ENCODE results near the gene SECTM1.
"Not testable (repeated sequence)": the region's sequence is repeated elsewhere in the genome, so short reads cannot be mapped to it uniquely, and the experiment has no call there.

The SECTM1 gene

DNA sequence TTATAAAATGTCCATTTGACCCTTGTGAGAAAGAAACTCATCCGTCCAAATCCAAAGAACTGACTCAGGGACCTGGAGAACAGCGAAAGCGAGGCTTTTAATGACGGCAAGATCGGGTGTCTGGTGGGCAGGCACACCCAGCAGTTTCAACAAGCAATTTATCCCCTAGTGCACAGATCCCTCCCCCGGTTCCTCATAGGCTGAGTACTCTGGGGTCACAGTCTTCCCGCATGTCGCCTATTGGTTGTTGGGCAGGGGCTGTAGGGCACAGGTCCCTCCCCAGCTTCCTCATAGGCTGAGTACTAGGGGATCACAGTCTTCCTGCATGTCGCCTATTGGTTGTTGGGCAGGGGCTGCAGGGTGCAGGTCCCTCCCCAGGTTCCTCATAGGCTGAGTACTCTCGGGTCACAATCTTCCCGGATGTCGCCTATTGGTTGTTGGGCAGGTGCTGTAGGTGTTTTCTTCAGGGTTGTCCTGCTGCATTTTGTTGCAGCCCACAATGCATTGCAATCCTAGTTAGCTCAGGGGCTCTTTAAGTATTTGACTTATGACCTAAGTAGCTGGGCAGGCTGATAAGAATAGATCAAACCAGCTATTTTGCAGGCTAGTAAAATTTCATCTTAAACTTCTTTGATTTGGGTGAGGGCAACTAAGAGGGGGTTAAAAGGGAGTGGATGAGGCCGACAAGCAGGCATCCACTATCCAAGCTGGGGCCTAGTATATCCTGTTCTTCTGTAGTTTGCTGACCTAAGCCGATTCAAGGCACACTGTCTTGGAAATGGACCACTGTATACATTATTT lies 34.4 kb upstream of the SECTM1 start:
- no peak for DNase-seq

DNA sequence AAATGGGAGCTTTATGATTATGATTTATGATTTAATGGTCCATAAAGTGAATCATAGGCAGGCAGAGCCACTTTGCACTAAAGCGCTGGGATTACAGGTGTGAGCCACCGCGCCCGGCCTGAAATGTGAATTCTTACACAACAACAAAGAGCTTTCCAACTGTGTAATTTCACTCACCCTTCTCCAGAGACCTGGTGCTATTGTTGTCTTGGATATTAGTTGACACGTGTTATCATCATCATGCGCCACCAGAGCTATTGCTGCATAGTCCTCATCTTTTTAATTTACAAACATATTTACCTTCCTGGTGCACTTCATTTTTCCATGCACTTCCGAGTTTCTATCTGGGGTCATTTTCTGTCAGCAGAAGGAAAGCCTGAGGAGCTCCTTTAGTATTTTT lies 33.2 kb upstream of the SECTM1 start:
- DNase-seq: no peak

DNA sequence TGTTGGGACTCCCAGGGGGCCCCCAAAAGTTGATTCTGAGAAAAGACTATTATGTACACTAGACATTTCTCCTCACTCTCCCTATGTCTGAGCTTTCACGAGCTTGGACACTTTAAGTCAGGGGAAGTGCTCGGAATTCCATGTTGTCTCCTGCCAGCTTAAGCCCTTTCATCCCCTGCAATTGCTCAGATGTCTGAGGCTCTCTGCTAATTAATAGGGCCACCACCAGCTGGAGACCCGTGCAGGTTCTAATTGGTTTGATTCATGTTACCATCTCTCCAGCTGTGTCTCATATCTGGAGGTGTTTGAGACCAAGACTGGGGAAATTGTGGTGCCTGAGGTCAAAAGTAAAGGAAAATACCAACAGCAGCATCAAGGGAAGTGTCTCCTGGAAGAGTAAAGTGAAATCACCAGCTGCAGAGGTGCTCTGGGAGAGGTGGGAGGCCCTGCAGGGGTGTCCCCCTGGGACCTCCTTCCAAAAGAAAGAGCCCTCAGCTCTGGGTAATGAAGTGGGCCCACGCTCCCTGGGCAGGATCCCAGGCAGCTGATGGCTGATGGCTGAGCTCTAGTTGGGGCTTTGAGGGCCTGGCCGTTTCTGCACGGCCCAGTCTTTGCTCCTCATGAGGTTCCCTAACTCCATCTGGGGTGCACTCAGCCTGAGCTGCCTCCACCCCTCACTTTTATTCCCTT lies 32.2 kb upstream of the SECTM1 start:
- no peak for DNase-seq

DNA sequence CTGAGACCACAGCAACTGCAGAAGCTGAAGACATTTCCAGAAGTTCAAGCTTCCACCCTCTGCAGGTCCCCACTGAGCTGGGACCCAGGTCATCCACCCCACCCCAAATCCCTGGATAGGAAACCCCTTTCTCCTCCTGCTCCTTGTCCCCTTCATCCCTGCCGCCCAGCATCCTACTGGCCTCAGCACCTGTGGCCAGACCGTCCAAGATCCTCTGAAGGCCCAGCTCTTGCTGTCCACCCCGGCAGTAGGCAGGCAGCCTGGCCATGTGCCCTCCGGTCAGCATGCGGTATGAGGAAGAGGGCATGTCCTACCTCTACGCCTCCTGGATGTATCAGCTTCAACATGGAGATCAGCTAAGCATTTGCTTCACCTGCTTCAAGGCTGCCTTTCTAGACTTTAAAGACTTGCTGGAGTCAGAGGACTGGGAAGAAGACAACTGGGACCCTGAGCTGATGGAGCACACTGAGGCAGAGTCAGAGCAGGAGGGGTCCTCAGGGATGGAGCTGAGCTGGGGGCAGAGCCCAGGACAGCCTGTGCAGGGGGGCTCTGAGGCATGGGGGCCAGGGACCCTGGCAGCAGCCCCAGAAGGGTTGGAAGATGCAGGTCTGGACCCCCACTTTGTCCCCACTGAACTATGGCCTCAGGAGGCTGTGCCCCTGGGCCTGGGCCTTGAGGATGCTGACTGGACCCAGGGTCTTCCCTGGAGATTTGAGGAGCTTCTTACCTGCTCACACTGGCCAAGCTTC lies 28.5 kb upstream of the SECTM1 start:
- DNase-seq: no peak

DNA sequence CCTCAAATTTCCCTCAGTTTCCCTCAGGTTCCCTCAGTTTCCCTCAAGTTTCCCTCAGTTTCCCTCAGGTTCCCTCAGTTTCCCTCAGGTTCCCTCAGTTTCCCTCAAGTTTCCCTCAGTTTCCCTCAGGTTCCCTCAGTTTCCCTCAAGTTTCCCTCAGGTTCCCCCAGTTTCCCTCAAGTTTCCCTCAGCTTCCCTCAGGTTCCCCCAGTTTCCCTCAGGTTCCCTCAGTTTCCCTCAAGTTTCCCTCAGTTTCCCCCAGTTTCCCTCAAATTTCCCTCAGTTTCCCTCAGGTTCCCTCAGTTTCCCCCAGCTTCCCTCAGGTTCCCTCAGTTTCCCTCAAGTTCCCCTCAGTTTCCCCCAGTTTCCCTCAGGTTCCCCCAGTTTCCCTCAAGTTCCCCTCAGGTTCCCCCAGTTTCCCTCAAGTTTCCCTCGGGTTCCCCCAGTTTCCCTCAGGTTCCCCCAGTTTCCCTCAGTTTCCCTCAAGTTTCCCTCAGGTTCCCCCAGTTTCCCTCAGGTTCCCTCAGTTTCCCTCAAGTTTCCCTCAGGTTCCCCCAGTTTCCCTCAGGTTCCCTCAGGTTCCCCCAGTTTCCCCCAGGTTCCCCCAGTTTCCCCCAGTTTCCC lies 26.0 kb upstream of the SECTM1 start:
- DNase-seq: not testable (repeated sequence)

DNA sequence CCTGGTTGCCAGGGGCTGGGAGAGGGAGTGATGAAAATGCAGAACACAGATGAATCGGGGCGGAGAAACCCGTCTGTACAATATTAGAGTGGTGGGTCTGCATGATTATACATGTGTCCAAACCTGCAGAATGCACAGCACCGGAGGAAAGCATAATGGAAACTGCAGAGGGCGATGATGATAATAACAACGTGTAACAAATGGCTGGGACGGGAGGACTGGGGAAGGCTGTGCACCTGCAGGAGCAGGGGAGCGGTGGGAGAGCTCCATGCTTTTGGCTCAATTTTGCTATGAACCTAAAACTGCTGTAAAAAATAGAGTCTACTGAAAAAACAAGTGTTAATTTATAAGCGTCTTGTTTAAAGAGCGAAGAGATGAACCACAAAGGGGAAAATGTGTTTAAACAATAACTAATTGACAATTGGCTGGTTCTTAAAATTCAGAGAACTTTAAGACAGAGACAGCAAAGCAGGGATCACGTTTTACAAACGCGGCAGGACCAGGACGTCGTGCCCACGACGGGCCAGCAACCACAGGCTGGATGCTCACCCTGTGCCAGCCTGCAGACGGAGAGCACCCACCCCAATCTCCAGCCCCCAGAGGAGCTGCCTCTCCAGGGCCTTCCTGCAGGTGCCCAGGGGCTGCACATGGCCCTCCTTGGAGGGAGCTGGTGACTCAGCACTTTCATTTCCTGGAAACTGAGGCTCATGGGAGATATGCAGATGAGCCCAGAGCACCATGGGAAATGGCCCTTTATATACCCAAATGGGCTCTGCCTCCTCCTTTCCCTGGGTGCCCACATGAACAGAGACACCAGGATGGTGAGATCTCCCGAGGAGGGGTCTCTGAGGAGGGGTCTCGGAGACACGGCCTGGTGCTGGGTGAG lies 25.1 kb upstream of the SECTM1 start, which contains the start of gene TEX19:
Gene TEX19, plus strand, starts transcription at position 783 of the 886 bp plus-strand sequence. CDS start 2,904 bp downstream, outside the sequence.
- DNase-seq: no peak

DNA sequence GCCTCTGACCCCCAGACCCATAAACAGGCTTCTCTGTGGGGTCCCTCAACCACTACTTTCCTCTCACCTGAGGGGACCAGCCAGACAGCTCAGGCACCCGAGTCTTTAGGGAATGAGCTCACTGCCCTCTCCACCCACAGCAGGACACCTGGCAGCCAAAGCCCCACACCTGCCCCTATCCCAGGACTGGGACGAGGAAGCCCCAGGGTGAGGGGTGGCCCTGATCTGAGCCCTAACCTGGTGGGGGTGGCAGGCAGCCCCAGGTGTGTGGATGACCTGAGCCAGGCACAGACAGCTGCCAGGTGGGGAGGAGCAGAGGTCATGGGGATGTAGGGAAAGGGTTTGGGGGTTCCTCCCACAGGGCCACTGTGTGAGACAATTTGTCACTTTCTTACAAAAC lies 23.8 kb upstream of the SECTM1 start:
- no peak for DNase-seq

DNA sequence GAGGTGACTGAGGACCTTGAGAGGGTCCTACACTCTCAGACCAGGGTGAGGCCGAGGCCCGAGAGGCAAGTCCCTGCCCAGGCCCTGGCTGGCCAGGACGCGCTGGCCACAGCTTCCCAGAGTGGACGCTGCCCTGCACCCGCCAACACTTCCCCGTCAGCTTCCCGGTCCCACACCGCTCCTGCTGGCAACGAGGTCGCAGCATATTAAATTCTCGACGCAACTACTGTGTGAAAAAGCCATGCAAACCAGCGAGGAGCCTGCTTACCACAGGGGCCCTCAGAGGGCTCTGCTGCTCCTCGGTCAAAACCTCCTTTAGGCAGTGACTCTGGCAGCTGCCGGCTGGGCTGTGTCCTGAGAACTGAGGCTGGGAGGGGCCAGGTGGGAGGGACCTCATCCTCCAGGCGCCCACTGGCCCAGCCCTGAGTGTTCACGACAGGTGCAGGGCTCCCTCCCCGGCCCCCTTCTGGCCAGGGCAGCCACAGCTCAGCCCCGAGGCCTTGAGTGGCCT lies 23.3 kb upstream of the SECTM1 start:
- no peak for DNase-seq

DNA sequence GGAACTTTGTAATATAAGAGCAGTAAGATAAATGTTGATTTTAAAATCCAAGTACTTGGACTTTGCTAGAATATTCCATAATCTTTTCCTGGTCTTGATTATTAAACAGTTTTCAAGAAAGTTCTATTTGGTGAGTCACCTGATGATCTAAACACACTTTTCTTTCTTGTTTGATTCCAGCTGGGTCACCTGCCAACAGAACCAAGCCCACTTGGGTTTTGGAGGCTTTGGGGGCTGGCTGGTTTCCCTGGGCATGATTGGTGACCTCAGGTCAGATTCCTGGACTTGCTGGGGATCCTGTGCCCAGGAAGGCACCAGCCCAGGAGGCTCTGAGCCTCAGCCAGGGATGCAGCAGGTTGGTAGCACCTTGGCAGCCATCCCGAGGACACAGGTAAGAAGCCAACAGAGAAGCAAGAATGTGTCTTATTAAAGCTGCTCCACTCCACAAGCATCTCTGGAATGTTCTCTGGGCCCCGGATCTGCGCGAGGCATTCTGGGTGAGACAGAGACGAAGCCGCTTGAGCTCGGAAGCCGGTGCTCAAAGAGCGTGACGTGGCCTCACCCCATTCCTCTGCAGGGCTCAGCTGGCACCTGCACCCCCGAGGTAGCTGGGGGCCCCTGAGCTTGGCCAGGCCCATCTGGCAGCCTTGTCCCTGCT lies 22.3 kb upstream of the SECTM1 start:
- DNase-seq: no peak

DNA sequence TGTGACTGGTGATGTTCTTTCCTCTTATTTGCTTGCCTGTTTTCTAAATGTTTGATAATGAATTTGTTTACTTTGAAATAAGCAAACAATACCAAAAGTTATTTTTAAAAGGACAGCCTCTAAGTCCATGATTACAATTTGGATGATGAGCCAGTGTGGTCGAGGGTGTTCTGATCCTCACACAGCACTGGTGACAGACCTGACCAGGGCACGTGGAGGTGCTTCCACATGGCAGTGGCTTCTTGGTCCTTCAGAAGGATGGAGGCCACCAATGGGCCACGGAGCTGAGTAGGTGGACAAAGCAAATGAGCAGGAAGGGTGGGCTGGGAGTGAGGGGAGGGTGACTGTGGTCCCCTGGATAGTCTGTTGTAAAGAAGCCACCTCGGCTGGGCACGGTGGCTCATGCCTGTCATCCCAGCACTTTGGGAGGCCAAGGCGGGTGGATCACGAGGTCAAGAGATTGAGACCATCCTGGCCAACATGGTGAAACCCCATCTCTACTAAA lies 21.3 kb upstream of the SECTM1 start:
- no peak for DNase-seq

DNA sequence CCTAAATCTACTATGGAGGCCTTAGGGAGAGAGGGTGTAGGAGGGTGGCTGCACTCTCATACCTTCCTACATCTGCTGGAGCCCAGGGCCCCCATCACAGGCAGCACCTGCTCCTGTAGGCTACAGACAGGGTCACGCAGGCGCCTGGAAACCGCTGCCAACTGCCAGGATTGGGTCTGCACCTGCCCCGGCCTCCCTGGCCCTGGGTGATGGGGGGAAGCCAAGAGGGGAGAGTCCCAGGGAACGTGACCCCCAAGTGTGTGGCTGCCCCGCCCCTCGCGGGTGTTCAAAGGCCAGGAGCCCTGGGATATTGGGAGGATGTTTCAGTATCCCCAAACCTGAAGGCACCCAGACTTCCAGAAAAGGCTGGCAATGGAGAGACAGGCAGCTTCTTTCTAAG lies 19.9 kb upstream of the SECTM1 start:
- DNase-seq: no peak

DNA sequence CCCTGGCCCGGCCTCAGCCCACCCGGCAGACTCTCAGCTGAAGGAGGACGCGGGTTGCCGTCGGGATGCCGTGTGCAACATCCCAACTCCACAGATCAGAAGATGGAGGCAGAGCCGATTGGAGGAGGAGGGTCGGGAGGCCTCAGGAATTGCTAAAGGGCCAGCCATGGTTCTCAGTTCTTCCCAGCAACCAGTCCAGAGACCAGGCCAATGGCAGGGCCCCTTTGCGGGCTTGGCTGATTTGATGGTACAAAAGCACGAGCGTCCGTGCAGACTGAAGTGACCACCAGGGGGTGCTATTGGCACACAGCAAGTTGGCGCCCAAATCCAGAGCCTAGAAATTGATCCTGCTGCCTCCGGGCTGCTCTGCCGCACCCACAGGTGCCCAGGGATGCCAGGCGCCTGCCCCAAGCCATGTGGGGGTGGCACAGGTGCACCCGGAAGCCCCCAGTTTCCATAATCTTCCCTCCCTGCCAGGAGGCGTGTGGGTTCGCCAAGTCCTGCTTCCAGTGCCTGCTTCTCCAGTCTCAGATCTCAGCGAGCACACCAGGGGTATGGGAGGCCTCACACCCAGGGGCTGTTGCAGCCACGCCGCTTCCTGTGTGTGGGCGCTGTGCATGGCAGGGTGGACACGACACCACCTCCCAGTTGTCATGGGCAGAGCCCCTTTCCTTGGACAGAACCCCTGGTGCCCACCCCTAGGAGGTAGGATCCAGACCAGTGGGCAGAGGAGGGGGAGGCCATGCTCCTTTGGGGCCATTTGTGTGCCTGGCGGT lies 18.3 kb upstream of the SECTM1 start:
- DNase-seq: peak; percentile 70

DNA sequence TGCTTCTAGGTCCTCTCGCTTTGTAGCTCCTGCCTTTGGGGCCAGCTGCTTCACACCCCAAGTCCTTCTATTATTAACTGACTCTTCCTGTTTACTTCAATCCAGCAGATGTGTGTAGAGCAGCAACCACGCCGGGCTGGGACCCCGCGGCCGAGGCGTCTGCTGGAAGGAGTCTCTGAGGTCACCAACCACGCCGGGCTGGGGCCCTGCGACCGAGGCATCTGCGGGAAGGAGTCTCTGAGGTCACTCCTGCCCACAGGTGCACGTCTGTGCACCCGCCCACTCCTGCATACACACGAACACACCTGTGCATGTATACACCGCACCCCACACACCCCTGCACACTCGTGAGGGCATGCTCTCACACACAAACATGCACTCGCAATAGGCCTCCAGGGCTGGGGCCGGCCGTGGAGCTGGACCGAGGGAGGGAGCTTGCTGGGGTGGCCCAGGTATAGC lies 17.7 kb upstream of the SECTM1 start:
- DNase-seq: no peak

DNA sequence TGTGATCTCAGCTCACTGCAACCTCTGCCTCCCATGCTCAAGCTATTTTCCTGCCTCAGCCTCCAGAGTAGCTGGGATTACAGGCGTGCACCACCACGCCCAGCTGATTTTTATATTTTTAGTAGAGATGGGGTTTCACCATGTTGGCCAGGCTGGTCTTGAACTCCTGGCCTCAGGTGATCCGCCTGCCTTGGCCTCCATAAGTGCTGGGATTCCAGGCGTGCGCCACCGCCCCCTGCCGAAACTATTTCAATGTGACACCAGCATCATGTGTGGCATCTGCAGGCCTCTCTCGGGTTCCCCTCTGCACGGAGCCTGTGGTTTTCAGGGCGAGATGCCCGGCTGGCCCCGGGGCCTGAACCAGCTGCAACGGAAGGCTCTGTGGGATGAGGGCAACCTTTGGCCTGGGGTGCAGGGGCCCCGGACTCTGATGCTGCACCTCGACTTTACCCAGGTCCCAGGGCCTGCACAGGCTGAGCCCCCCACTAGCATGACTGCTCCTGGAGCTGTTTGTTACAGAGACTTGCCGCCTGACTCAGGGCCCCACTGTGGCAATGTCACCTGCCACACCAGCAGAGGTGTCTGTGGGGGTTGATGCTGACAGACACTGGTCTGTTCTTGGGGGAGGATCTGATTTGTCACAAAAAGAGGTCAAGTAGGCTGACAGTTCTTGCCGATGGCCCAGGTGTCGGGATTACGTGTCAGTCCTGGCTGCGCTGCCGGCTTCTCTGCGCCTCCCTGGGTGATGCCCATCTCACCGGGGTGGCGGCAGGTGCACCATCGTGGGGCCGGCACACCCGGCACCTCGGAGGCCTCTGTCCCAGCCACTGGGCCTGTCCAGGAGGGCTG lies 16.8 kb upstream of the SECTM1 start:
- no peak for DNase-seq

DNA sequence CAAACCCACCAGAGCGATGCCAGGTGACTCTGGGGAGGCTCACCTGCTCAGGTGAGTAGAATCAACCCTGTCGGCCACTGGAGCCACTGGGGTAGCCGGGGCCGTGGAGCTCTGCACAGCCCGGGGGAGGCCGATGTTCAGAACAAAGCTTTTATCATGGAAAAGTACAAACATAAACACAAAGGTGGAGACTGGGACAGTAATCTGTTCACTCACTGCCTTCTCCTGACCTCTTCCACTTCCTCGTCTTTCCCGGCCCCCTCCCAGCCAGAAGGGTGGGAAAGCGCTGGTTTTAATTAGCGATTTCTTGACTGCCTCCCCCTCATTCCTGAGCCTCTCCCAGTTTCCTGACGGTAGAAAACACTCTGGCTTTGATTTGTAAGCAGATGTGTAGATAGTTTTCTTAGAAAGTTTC lies 15.7 kb upstream of the SECTM1 start:
- no peak for DNase-seq

DNA sequence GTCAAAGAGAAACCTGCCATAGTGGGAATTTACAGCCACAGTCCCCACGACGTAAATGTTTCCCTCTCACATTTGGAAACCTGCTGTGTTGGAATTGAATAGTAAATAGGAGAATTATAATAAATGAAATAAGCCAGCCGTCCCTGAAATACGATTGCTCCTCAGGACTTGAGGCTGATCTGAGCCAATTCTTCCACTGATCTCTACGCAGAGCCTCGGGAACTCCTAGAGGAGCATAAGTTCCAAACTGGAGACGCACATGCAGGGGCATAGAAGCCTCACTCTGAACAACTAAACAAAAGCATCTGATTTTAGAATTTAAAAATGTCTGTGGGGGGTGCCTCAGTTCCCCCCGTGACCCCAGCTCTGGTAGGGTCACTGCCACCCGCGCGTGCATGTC lies 15.3 kb upstream of the SECTM1 start:
- no peak for DNase-seq

DNA sequence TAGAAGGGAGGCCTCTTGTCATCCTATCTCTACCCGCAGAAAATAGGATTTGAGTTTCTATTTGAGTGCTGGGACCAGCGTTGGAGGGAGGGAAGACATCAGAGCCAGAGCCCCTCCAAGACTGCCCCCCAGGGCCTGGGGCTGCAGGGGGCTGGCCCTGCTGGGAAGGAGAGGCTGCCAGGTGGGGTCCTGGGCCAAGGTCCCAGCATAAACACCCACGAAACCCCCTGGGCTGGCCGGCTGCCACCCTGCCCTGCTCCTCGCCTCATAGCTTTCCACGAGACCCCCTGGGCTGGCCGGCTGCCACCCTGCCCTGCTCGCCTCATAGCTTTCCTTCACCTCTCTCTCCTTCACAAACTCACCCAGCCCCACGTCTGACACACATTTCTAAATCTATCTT lies 14.9 kb upstream of the SECTM1 start:
- no peak for DNase-seq

DNA sequence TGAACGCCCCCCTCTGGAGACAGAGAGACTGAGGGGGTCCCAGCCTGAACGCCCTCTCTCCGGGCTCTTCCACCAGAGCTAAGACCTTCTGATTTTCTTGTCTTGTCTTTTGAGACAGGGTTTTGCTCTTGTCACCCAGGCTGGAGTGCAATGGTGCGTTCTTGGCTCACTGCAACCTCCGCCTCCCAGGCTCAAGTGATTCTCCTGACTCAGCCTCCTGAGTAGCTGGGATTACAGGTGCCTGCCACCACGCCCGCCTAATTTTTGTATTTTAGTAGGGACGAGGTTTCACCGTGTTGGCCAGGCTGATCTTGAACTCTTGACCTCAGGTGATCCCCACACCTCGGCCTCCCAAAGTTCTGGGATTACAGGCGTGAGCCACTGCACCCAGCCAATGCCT lies 14.4 kb upstream of the SECTM1 start:
- DNase-seq: not testable (repeated sequence)

Data from NCI-H2081 treated with DMSO at 0.1 percent for 48 hours (cell line).